HG03045 (cell line): Measurements from ENCODE around the gene CNTN2.

Source experiments
- ATAC-seq: cut with Tn5 transposase; IDR thresholded peaks from one replicate; pipeline ENCODE4 v1.9.1; 2021; ENCODE audit warnings: mild to moderate bottlenecking, moderate library complexity; ENCODE audit not compliant: unreplicated experiment

Gene CNTN2

DNA sequence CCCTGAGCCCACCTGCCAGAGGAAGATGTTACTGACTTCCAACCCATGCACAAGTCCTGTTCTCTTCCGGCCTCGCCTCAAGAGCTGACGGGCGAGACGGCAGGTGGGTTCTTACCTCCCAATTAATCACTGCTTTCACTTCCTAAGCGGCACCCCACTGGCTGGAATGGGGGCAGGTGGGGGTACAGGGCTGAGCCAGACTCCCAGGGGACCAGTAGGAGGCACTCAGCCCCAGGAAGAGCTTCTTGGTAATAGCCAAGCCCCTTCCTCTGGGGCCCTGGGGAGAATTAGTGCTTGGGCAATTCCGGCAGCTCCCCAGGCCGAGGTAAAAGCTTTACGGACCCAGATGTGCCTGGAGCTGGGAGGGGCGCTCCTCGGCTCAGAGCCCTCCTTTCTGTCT is 9.7 kb downstream of the CNTN2 start:
- no peak for ATAC-seq

DNA sequence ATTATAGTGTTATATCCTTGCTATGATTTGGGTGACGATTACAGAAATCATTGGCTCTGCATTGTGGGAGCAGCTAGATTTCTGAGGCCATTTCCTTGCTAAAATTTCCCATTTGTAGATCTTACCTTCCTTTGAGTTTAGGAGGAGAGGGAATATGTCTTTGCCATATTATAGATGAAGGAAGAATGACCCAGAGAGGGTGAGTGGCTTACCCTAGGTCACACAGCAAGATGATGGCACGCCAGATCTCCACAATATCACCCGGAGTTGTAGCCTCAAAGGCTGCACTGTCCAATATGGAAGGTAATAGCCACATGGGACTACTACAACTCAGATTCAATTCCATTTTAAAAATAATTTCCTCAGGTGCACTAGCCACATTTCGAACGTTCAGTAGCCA is 10.3 kb downstream of the CNTN2 start:
- no peak for ATAC-seq

DNA sequence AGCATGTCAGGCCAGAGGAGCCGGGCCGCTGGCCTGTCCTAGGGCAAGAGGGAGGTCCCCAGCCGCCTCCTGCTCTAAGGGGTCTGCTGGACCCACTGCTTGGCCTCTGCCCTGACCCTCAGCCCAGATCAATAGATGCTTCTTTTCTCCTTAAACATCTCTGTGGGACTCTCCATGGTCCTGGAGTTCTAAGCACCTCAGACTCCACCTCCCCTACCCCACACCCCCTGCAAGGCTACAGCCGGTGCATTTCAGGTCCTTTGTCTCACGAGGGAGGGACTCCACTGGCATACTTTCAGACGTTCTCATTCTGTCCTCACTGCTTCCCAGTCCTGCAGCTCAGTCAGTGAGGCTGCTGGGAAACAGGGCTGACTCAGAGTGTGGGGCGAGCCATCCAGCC is 11.0 kb downstream of the CNTN2 start:
- no peak for ATAC-seq

DNA sequence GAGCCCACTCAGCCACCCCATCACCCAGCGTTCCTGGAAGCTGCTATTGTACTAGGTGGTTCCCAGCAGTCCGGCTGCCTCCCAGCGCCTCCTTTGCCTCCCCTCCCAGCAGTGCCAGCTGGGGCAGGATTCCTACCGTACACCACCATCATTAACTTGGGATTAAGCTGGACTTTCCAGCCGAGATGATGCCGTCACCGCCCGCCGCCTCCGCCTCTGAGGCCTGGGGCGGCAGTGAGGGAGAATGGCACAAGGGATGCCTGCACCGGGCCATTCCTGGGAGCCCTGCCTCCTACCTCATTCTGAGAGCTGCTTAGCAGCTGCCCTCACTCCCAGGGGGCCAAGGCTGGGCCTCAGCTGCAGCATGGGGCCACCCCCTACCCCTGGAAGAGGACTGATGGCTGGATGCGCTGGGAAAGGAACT is 13.2 kb downstream of the CNTN2 start:
- ATAC-seq = no peak

DNA sequence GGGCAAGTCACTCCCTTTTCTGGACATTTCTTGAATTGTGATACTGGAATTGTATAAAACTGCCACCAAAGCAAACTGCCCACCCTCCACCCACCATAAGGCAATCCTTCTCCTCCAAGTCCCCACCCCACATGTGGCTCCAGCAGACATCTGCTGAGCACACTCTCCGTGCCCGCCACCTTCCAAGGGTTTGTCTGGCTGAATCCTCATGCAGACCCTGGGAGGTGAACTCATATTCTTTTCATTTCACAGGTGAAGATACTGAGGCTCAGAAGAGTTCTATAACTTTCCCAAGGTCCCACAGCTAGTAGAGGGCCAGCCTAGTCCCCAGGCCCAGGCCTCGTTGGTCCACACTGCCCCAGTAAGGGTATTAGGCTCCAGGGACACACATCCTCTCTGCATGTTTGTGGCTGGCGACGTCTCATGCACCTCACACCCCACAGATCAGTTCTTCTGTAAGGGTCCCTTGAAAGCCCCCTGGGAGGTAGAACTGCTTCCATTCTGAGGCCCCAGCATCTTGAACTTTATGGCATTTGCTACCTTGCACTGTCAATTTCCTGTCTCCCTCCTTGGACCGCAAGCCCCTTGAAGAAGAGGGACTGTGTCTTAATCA is 14.1 kb downstream of the CNTN2 start:
- ATAC-seq = no peak

DNA sequence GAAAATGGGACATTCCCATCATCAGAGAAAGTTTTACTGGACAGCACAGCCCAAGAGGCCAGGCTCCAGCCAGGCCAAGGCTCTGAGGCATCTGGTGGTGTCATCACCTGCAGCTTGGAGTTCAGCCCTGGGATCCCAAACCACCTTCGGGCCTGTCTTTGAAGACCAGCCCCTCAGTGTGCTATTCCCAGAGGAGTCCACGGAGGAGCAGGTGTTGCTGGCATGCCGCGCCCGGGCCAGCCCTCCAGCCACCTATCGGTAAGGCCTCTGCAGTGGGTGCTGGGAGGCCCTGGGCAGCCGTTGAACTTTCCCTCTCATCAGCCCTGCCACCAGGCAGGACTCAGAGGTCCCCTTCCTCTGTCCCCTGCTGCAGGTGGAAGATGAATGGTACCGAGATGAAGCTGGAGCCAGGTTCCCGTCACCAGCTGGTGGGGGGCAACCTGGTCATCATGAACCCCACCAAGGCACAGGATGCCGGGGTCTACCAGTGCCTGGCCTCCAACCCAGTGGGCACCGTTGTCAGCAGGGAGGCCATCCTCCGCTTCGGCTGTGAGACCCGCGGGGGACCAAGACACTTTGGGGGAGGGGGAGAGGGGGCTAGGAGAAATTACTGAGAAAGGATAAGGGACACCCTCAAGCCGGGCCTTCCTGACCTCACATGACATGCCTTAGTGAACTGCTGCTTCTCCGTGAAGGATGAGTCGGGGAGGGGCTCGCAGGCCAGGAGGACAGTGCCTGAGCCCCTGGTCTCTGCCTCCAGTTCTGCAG is 15.0 kb downstream of the CNTN2 start:
- no peak for ATAC-seq

DNA sequence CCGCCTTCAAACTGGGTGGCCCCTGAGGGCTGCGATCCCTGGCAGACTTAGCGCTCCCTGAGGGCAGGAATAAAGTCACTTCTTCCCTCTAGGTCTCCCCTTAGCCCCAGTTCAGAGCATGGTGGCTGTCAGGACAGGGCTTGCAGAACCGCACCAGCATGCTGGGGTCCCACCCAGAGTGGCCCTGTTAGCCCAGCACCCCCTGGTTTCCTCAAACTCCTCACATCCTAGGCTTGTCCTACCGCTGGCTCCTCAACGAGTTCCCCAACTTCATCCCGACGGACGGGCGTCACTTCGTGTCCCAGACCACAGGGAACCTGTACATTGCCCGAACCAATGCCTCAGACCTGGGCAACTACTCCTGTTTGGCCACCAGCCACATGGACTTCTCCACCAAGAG is 15.8 kb downstream of the CNTN2 start:
- no peak for ATAC-seq

DNA sequence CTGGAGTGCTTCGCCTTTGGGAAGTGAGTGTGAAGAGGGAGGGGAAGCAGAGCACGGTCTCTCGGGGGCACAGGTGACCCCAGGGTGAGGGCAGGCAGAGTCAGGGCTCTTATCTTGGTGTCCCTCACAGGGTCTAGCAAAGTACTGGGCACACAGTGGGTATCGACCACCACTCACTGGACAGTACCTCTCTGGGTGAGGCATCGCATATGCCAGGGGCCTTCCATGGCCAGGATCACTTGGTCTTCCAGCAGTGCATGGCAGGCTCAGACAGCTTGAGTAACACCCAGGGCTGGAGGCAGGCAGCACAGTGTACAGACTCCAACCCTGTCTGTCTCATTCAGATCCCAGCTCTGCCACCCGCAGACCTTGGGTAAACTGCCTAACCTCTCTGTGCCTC is 16.6 kb downstream of the CNTN2 start:
- no peak for ATAC-seq

DNA sequence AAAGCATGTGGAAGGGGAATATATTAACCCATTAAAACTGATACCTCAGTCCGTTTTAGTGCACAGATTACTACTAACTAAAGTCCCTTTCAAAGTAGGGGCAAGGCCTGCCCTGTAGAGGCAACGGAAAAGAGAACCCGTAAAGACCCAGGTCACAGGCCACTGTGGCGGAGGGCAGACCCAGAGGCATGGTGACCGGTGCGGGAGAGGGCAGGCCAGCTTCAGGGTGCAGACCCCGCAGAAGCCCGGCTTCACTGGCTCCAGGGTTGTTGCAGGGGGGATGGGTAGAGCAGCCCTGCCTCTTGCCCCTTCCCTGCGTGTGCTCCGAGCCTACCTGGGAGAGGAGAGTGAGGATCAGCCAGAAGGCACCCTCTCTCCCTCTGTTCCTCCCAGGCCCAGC is 17.7 kb downstream of the CNTN2 start:
- no peak for ATAC-seq

DNA sequence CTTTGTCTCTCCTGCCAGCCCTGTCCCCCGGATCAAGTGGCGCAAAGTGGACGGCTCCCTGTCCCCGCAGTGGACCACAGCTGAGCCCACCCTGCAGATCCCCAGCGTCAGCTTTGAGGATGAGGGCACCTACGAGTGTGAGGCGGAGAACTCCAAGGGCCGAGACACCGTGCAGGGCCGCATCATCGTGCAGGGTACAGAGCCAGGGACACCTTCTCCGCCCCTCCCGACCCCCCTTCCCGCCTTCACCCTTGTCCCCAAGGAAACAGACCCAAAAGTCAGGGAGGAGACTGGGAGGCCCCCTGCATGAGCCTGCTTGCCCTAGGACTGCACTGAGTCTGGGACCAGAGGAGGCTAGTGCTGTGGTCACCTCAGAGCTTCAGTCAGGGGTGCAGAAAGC is 18.2 kb downstream of the CNTN2 start:
- ATAC-seq = no peak

DNA sequence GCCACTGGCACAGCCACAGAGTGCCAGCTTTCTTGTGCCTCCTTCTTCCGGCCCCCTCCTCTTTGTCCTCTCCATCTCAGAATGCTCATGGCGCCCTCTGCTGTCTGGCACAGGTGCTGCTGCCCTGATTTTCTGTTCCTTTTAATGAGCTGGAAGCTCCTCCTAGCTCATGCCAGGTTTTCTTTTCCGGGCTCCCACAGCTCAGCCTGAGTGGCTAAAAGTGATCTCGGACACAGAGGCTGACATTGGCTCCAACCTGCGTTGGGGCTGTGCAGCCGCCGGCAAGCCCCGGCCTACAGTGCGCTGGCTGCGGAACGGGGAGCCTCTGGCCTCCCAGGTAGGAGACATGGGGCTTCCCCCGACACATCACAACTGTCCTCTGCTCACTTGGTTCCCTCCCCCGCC is 18.7 kb downstream of the CNTN2 start:
- ATAC-seq = no peak

DNA sequence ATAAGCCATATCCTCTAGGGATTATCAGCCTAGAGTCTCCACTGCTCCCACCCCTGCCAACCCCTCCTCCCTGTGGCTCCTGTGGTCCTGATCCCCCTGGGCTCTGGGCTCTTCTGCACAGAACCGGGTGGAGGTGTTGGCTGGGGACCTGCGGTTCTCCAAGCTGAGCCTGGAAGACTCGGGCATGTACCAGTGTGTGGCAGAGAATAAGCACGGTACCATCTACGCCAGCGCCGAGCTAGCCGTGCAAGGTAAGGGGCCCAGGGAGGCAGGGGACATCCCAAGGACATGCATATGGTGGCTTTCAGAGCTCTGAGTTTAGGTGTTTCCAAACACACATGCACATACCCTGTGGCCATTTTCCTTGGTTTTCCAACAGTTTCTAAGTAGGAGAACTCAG is 19.3 kb downstream of the CNTN2 start:
- no peak for ATAC-seq

DNA sequence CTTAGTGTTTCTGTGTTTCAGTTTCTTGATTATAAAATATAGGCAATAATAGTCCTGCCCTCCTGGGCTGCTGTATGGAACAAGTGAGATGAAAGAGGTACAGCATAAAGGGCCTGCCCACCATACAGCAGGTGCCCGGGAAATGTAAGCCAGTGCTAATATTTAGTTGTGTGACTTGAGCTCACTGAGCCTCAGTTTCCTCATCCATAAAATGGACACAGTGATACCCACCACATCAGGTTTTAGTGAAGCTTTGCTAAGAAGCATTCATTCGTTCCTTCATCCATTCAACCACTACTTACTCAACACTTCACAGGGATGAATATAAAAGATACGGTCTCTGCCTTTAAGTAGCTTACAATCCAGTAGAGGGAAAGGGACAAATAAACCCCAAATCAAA is 19.9 kb downstream of the CNTN2 start:
- no peak for ATAC-seq

DNA sequence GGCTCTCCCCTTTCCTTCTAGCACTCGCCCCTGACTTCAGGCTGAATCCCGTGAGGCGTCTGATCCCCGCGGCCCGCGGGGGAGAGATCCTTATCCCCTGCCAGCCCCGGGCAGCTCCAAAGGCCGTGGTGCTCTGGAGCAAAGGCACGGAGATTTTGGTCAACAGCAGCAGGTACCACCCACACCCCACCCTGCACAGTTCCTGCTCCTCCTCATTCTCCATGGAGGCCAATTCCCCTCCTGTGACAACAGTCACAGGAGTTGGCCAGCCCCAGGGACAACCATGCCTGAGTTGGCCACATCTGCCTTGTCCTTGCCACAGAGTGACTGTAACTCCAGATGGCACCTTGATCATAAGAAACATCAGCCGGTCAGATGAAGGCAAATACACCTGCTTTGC is 21.3 kb downstream of the CNTN2 start:
- ATAC-seq = no peak

DNA sequence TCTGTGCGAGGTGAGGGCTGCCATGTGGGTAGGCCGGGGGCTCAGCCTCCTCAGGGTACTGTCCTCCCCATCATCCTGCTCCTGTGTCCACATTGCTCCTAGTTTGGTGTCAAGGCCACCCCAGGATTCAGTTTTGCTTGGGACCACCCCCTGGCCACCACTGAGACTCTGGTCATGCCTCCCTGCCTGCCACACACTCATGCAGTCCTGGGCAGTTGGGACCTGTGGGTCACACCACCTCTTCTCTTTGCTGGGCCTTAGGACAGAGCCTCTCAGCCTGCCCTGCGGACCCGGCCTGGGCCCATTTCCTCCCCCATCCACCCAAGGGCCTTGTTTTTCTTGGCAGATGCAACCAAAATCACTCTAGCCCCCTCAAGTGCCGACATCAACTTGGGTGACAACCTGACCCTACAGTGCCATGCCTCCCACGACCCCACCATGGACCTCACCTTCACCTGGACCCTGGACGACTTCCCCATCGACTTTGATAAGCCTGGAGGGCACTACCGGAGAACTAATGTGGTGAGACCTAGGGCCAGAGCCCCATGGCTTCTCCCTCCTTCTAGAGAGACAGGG is 21.8 kb downstream of the CNTN2 start:
- no peak for ATAC-seq

DNA sequence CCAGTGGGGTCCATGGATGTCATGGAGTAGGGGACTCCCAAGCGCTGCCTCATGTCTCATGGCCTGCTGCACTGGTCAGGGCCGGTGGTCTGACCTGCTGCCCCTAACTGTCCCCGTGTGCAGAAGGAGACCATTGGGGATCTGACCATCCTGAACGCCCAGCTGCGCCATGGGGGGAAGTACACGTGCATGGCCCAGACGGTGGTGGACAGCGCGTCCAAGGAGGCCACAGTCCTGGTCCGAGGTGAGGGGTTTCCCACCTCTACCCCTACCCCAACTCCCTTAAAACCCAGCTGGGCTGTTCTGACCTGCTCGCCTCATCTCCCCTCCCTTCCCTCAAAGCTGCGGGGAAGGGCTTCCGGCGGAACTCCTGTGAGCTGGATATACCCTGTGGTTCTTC is 22.7 kb downstream of the CNTN2 start:
- ATAC-seq = no peak

DNA sequence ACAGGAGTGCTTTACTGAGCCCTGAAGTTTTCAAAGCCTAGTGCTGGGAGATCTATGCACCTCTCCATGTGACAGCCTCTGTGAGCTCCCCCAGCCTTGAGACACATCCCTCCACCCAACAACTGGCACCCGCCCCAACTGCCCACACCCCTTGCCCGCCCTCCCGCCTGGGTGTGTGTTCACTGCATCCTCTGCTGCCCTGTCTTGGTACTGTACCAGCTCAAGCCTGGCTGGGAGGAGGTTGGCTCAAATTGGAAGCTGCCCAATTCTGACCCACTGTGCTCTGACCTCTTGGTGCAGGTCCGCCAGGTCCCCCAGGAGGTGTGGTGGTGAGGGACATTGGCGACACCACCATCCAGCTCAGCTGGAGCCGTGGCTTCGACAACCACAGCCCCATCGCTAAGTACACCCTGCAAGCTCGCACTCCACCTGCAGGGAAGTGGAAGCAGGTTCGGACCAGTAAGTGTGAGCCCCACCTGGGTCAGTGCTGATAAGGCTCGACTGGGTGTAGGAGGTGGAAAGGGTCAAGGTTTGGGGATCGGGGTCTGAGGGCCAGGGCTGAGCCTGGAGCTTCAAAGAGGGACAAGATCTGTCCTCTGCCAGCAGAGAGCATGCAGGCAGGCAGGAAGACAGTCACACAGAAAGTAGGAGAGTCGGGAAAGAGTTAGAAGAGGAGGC is 23.3 kb downstream of the CNTN2 start:
- no peak for ATAC-seq

DNA sequence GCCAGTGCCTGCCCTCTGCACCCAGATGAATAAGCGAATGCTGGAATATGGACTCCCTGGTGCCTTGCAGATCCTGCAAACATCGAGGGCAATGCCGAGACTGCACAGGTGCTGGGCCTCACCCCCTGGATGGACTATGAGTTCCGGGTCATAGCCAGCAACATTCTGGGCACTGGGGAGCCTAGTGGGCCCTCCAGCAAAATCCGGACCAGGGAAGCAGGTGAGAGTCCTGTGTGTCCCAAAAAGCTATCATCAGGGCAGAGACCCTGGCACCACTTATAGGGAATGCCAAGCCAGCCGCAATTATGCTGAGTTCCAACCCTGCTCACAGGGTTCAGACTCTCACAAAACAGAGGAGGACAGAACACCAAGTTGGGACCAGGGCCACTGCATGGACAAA is 24.0 kb downstream of the CNTN2 start:
- ATAC-seq = no peak

DNA sequence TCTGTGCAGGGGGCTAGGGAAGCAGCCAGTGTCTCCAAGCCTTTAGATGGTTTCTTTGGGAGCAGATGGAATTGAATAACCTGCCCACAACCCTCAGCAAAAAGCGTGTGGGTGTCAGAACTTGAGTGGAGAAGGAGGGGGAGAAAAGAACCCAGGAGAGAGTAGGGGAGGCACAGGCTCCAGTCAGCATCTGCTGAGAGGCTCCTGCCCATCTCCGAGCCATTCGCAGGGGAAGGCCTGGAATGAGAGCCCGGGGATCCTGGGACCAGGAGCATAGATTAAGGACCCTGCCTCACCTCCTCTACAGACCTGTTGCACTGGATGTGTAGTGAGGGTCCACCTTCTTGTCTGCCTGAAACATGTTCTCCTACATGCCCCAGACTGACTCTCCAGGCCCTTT is 25.0 kb downstream of the CNTN2 start:
- ATAC-seq = no peak

DNA sequence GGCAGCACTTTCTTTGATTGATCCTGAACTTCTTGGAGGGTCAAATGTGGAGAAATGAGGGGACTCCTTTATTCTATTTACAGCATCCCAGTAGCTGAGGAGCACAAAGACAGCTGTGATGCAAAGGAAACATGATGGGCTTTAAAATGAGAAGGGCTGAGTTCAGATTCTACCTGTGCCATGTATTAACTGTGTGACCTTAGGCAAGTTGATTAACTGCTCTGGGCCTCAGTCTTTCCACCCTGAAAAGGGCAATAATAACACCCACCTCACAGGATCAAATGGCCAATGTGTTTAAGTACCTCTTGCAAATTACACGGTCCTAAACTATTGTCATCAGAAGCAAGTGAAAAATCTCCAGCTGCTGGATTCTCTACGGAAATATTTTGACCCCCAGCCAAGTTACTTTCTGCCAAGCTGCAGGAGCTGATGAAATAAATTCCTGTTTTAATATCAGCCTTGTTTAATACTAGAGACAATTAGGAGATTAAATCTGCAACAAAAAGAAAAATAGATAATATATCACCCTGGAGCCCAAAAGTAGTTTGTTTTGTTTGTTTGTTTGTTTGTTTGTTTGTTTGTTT is 25.5 kb downstream of the CNTN2 start:
- no peak for ATAC-seq

DNA sequence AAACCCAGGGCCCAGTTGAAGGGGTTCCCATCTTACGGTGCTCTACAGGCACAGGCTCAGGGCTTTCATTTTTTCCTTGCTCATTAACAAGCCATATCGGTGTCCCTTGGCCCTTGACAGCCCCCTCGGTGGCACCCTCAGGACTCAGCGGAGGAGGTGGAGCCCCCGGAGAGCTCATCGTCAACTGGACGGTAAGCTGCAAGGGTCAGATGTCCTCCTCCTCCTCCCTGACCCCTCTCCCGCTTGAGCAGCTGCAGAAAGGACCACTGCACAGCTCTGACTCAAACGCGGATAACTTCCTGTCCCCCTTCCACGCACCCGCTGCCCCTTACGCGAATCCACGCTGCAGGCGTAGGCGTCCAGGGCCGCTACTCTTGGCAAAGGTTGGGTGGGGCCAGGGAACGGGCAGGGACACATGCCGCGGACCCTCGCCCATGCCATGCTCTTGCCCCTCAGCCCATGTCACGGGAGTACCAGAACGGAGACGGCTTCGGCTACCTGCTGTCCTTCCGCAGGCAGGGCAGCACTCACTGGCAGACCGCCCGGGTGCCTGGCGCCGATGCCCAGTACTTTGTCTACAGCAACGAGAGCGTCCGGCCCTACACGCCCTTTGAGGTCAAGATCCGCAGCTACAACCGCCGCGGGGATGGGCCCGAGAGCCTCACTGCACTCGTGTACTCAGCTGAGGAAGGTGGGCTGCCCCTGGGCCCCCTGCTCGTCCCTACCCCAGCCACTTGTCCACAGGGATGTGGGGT is 26.5 kb downstream of the CNTN2 start:
- no peak for ATAC-seq
